ENCODE results near the gene AP1G1.
"Not testable (repeated sequence)": the region's sequence is repeated elsewhere in the genome, so short reads cannot be mapped to it uniquely, and the experiment has no call there.

The AP1G1 gene

DNA sequence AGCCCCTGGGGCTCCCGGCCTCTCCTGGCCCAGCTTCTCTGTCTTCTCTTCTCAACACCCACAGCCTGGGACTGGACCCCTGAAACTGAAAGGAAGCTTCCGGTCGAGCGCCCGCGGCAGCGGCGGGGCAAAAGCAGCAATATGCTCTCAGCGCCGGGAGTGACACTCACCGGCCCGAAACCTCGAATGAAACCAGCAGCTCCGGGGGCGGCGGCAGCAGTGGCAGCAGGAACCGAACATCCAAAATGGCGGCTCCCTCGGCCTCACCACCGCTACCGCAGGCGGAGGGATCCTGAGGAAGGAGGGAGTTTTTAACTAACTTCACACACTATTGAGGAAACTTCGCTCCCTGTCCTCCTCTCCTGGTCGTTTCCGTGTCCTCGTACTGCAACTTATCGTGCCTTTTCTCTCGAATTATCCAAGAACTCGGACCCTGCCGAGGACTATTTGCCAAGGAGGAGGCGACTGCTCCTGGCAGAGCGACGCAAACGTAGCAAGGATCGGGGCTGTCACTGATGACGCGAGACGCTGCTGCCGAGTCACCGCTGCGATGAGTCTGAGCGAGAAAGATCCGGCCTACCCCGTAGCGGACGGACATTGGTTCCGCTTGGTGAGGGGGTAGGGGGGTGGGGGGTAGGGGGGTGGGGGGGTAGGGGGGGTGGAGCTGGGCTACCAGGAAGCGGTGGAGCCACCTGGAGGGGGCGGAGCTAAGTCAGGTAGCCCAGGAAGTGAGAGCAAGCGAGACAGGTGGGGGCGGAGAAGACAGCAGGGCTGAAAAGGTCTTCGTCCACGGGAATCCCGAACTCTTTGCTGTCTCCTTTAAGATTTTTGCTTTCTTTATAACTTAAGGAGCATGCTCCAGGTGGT, at the start of gene AP1G1:
Gene AP1G1 (minus strand): TSS at position 242 of the 867 bp plus-strand sequence. CDS start 19,355 bp downstream, outside the sequence.
- DNase-seq = peak; percentile 88 to 93

GRCh38 chr16:71855937-71856662, 47.5 kb upstream of the AP1G1 start:
- no peak for DNase-seq

DNA sequence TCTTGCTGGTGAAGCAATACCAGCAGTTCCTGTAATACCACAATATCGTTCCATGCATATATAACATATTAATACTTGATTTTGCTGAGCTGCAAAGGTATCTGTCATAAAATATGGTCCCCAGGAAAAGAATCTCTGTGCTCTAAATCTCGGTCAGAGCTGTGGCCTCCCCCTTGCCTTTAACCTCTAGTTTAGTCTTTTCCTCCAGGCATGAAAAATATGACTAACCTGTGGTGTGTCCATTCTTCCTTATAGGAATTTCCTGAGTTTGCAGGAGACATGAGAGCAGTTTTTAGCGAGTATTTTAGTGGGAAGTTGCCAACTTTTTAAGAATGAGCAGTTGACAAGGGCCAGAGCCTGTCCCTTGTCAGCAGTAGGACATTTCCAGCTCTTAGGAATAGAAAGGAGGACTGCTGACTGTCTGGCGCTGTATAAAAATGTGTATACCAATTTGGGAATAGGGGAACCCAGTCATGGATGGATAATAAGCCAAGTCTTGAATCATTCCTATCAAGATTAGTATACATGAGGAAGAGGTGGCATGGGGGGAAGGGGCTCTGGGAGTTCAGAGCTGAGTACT, 45.8 kb upstream of the AP1G1 start:
- no peak for DNase-seq

GRCh38 chr16:71853413-71853812, 44.8 kb upstream of the AP1G1 start:
- DNase-seq = no peak

DNA sequence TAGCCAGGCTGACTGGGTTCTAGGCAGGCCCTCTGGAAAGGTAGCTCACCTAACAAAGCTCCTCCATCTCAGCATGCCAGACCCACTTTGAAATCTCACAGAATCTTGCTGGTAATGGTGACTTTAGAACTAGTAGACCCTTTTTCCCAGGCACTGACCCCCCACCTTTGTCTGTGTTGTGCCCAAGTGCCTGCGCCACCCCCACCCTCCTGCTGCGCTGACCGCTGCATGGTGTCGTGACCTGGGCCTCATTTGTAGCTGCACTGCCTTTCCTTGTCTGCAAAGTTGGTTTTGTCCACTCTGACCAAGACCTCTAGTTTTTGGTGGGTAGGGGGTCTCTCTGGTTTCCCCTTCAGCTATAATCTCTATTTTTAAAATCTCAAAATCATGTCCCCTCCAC, 43.9 kb upstream of the AP1G1 start:
- DNase-seq = no peak

- DNase-seq = no peak
These were observed 43.5 kb upstream of the AP1G1 start for GRCh38 chr16:71852158-71852557.

GRCh38 chr16:71851746-71852145, 43.1 kb upstream of the AP1G1 start:
- no peak for DNase-seq

- no peak for DNase-seq
These were observed 40.0 kb upstream of the AP1G1 start for GRCh38 chr16:71848622-71849021.

GRCh38 chr16:71847096-71847495, 38.5 kb upstream of the AP1G1 start:
- DNase-seq = no peak

- no peak for DNase-seq
These were observed 37.8 kb upstream of the AP1G1 start for GRCh38 chr16:71846431-71846830.

DNA sequence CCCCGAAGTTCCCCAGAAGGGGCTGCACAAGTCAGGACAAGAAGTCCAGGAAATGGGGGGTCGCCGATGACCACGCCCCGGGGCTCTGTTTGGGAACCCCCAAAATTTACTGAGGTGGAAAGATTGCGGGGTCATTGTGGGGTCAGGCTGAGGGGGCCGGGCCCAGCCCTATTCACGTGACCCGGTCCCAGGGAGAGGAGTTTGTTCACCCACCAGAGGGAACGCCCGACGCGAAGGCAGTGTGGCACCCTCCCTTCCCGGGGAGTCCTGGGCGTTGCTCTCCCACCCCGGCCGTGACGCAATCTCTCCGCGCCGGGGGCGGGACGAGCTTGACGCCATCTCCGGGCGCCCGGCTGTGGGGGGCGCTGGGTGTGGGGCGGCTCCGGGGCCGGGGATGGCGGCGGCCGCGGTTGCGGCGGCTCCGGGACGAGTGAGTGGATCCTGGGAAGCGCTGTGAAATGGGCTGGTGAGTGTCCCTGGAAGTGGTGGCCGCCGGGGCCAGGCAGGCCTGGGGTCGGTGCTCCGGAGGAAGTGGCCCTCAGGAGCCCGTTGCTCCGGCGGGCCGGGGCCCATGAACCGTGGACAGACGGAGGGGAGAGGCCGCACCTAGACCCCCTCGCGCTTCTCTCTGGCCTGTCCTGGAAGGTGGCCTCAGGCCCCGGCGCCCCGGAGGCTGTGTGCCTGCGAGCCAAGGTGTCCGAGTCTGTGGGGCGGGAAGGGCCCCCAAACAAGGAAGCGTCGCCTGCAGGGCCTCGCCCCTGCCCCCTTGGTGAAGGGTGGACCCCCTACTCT, 37.2 kb upstream of the AP1G1 start, which contains the start of gene ATXN1L:
Gene ATXN1L (plus strand): TSS at position 338 of the 792 bp plus-strand sequence. CDS start 3,765 bp downstream, outside the sequence.
- DNase-seq = peak; percentile 46 to 82

GRCh38 chr16:71843572-71843971, 34.9 kb upstream of the AP1G1 start:
- no peak for DNase-seq

DNA sequence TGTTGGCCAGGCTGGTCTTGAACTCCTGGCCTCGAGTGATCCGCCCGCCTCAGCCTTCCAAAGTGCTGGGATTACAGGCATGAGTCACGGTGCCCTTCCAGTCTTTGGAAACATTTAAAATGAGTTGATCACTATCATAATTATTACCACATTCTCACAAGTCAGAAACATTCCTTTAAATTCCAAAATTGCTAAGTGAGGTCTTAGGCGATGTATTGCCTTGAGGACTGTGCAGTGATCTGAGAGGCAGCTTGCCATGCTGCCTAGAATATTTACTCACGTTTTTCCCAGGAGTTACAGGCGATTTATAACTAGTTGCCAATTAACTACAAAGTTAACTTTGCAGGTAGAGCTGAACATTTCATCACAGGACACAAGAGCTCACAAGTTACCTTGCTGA, 31.4 kb upstream of the AP1G1 start:
- no peak for DNase-seq

- DNase-seq = no peak
These were observed 28.5 kb upstream of the AP1G1 start for GRCh38 chr16:71837150-71837549.

DNA sequence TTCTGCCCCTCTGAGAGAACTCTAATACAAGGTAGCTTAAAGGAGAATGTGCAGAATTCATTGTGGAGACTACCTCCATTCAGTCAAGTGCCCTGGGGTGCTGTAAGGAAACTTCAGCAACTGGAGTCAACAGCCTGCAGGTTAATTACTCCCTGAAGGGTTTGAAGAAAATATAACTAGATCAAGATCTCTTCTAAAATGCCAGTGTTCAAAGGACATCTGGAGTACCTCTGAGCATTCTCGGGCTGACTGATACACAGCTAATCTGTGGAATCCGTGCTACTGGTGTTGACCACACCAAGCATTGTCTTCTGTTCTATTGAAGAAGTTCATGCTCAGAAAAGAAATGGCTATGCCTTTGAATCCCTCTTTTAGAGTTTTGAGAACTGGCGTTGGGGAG, 25.7 kb upstream of the AP1G1 start:
- no peak for DNase-seq

GRCh38 chr16:71832112-71832511, 23.5 kb upstream of the AP1G1 start:
- not testable (repeated sequence) for DNase-seq

- DNase-seq = not testable (repeated sequence)
These were observed 23.1 kb upstream of the AP1G1 start for GRCh38 chr16:71831698-71832097.

DNA sequence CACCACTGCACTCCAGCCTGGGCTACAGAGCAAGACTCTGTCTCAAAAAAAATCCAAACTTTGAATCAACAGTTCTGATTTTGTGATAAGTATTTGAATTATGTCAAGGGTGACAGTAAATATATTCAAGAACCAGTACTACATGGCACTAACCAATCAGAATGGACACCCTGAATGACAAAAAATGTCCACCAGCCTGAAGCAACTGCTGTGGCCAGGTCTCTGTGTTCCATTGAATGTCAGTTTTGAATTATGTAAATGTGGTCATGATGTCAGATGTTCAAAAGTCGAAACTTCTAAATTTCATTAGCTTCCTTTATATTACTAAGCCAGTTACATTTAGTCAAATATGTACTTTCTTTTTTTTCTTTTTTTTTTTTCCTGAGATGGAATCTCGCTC, 21.7 kb upstream of the AP1G1 start:
- DNase-seq = no peak

DNA sequence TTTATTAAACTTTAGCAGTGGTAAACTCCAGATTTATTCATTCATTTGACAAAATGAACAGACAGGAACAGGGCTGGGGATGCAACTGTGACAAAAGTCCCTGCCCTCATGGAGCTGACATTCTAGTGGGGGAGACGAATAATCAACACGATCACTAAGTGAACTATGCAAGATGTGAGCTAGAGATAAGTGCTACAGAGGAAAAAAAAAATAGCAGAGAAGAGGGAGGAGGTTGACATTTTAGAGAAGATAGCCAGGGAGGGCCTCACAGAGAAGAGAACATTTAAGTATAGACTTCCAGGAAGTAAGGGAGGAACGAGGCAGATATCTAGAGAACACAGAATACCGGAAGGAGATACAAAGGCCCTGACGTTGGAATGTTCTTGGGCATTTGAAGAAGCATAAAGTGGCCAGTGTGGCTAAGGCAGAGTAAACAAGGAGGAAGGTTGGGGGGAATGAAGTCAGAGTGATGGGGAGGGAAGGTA, 17.9 kb upstream of the AP1G1 start:
- no peak for DNase-seq

GRCh38 chr16:71817155-71817500, 8.5 kb upstream of the AP1G1 start:
- not testable (repeated sequence) for DNase-seq

DNA sequence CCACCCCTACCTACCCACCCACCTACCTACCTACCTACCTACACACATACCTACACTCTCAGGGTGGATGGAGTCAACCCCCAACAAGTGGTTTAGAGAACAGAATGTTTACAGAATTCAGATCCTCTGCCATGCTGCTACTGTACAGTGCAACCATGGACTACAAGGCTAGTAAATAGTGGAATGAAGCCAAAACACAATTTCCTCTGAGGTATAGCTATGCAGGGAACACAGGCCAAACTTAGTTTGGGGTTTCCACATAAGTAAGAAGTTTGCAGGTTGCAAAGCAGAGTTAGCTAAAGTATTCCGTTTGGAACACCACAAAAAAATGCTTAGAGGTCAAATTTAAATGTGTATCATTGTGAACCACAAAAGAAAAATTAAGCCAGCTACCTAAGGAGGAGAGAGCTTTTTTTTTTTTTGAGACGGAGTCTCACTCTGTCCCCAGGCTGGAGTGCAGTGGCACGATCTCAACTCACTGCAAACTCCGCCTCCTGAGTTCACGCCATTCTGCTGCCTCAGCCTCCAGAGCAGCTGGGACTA, 2.7 kb upstream of the AP1G1 start:
- no peak for DNase-seq

GRCh38 chr16:71810155-71810530, 1.5 kb upstream of the AP1G1 start:
- DNase-seq = not testable (repeated sequence)

Measured in NCI-H1930 (cell line).